Activated CD4-positive, alpha-beta T cell treated with anti-CD3 and anti-CD28 coated beads, Interleukin-2, Interleukin-4, amounts not matched to agents 100 ng/mL and 50 ng/mL, durations not matched to agents 16 hours and 8 hours (primary cell): Measurements from ENCODE around the gene KLHL22.
"Not testable (repeated sequence)": the region's sequence is repeated elsewhere in the genome, so short reads cannot be mapped to it uniquely, and the experiment has no call there.

Experiments used
- DNase-seq: peaks from one replicate; pipeline ENCODE4 v3.0.0-alpha.2; 2020; ENCODE audit warnings: low spot score

KLHL22 gene

DNA sequence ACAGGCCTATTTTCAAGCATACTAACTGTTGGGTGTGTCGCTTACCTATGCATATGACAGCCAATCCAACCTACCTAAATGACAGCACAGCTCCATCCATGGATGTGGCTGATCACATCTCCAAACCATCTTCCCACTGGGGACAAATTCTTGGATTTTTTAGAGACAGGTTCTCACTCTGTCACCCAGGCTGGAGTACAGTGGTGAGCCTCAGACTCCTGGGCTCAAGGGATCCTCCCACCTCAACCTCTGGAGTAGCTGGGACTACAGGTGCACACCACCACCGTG is 76.0 kb downstream of the KLHL22 start:
- DNase-seq = no peak

DNA sequence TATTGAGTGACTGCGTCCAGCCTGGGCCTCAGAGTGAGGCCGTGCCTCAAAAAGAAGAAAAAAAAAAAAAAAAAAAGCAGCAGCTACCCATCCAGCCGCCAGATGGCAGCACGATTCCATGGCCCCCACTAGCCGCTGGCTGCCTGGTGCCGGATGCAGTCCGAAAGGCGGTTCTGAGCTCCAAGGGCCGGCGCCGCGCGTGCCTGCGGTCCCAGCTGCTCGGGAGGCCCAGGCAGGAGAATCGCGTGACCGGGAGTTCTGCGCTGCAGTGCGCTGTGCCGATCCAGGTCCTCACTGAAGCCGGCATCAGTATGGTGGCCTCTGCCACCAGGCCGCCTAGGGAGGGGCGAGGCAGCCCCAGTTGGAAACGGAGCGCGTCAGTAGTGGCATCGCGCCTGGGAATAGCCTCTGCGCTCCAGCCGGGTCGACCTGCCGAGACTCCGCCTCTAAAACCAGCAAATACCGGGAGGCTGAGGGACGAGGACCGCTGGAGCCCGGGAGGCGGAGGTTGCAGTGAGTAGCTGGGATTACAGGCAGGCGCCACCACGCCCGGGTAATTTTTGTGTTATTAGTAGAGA is 77.3 kb downstream of the KLHL22 start:
- DNase-seq = peak; percentile 65

DNA sequence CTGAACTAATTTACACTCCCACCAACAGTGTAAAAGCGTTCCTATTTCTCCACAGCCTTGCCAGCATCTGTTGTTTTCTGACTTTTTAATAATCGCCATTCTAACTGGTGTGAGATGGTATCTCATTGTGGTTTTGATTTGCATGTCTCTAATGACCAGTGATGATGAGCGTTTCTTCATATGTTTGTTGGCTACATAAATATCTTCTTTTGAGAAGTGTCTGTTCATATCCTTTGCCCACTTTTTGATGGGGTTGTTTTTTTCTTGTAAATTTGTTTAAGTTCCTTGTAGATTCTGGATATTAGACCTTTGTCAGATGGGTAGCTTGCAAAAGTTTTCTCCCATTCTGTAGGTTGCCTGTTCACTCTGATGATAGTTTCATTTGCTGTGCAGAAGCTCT is 79.9 kb downstream of the KLHL22 start:
- not testable (repeated sequence) for DNase-seq

DNA sequence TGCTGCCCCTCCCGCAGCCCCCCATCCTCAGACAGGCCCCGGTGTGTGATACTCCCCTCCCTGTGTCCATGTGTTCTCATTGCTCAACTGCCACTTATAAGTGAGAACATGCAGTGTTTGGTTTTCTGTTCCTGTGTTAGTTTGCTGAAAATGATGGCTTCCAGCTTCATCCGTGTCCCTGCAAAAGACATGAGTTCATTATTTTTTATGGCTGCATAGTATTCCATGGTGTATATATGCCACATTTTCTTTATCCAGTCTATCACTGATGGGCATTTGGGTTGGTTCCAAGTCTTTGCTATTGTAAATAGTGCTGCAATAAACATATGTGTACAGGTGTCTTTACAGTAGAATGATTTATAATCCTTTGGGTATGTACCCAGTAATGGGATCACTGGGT is 80.4 kb downstream of the KLHL22 start:
- not testable (repeated sequence) for DNase-seq

DNA sequence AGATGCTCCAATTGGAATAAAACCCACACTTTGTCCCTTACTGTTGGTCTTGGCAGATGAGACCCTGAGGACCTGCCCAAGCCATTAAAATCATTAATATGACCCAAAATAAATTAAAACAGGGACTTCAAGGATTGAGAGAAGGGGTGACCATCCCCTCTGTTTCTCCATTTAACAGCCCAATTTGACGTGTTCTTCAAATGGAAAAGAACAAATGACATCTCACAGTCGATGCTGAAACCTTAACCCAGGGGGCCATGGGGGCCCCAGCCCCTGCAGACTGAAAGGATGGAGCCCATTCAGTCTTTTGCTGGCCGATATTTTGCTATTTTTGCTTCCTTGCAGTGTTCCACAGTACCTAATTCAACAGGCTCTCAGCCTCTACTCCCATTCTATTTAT is 81.1 kb downstream of the KLHL22 start:
- DNase-seq = no peak

DNA sequence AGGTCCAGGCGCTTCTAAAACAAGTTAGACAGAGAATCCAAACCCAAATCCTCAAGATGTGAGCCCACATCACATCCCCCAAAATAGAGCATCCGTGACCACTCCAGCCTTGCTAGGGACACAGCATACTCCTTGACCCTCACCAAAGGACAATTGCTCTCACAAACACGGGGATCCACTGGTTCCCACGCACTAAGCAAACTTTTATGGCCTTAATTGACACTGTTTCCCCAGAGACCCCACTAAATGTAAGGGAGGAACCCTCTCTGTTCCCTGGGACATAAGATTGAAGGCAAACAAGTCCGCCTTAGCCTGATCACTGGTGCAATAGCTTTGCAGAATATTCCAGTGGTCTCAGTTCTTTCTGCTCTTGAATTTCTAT is 81.5 kb downstream of the KLHL22 start:
- no peak for DNase-seq

DNA sequence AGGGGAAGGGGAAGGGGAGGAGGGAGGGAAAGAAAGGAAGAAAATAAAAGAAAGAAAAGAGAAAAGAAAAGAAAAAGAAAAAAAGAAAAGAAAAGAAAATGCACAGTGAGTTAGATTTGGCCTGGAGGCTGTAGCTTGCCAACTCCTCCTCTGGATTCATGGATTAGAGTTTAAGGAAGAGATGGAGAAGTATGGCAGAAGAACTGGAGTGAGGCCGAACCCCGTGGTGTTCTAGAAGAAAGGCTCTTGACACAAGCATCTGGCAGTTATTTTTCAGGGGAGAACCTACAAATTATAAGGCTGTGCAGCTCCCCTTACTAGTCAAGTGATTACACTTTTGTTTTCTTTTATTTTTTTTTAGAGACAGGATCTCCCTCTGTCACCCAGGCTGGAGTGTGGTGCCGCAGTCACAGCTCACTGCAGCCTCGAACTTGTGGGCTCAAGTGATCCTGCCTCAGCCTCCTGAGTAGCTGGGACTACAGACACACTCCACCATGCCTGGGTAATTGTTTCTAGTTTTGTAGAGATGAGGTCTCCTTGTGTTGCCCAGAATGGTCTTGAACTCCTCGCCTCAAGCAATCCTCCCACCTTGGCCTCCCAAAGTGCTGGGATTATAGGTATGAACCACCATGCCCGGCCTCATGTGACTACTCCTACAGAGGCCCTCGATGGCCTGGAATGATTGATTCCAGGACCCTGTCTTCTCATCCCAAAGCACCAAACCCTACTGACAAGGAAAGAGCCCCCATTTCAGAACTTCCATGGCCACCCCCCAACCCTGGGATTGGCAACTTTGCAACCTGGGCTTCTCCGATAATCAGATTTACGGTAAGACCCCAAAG is 82.2 kb downstream of the KLHL22 start:
- no peak for DNase-seq

DNA sequence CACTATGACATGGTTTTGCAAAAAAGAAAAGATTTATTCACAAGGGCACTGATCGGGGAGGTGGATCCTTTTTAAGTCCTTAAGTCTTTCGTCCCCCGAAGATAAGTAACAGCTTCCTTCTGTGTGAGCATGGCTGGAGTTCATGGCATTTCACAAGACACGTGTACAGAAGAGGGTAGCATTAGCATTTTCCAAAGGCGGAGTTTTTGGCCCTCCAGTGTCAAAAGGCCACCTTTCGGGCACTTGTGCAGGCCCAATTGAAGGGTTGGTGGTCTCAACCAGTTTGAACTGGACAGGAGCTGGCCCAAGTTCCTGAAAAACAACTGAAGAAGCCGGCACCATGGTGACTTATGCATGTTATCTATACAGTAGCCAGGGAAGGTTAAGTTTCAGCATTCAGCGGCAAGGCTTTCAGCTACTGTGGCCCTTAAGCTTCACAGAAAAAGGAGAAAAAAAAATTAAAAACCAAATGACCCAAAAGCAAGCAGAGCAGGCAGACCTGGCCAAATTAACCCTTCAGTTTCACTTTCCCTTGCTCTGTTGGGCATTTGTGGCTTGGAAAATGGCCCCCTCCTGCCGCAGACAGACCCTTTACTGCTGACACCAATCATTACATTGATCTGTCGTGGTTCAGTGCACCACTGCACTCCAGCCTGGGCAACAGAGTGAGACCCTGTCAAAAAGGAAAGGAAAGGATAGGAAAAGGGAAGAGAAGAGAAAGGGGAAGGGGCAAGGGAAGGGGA is 83.0 kb downstream of the KLHL22 start:
- DNase-seq = no peak

DNA sequence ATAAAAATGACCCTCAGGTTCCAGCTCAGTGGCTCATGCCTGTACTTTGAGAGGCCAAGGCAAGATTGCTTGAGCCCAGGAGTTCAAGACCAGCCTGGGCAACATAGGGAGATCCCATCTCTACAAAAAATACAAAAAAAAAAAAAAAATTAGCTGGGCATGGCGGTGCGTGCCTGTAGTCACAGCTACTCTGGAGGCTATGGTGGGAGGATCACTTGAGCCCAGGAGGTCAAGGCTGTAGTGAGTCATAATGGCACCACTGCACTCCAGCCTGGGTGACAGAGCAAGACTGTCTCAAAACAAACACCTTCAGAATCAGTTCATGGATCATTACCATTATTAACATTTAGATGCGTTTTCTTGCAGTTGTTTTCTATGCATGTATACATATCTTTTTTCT is 86.2 kb downstream of the KLHL22 start:
- not testable (repeated sequence) for DNase-seq

DNA sequence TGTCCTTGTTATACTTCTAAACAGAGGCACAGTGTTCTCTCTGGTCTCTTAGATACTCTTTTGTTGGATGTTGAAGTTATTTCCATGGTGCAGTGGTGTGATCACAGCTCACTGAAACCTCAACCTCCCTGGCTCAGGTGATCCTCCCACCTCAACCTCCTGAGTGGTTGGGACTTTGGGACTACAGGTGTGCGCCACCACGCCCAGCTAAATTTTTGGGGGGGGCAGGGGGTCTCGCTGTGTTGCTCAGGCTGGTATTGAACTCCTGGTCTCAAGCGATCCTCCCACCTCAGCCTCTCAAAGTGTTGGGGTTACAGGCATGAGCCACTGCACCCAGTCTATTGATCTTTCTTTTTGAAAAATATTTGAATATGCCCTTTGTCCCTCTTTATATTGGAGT is 86.7 kb downstream of the KLHL22 start:
- no peak for DNase-seq

DNA sequence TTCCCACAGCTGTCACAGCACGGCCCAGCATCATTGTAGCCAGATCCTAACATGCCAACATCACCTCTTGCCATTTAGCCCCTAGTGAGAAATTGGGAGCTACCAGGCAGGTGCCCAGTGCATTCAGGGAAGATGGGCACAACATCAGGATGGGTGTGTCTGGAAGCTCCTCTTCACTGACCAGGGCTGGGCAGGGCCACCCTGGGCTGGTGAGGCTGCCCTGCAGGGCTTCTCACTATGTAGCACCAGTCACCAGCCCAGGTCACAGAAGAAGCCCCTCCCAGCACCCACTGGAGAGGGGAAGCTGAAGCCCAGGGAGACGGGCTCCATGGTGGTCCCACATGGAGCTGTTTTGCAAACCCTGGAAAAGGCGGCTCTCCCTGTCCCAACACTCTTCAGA is 87.8 kb downstream of the KLHL22 start:
- DNase-seq = no peak

DNA sequence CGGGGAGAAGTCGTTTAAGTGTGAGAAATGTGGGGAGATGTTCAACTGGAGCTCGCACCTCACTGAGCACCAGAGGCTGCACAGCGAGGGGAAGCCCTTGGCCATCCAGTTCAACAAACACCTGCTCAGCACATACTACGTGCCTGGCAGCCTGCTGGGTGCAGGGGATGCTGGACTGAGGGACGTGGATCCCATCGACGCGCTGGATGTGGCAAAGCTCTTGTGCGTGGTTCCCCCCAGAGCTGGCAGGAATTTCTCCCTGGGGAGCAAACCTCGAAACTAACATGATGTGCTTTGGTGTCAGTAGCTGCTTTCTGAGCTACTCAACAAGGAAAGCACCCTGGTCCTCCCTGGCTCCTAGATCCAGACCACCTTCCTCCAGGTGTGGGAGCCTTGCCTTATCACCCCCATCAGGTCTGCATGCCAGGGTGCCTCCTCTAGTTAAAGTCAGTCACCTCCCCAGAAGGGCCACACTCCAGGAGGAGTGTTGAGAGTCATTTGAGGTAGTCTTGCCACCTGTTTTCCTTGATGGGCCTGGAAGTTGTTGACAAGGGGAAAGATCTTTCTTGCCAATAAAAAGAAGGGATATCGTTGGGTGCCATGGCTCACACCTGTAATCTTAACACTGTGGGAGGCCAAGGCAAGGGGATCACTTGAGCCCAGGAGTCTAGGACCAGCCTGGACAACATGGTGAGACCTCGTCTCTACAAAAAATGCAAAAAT is 88.7 kb downstream of the KLHL22 start:
- no peak for DNase-seq

DNA sequence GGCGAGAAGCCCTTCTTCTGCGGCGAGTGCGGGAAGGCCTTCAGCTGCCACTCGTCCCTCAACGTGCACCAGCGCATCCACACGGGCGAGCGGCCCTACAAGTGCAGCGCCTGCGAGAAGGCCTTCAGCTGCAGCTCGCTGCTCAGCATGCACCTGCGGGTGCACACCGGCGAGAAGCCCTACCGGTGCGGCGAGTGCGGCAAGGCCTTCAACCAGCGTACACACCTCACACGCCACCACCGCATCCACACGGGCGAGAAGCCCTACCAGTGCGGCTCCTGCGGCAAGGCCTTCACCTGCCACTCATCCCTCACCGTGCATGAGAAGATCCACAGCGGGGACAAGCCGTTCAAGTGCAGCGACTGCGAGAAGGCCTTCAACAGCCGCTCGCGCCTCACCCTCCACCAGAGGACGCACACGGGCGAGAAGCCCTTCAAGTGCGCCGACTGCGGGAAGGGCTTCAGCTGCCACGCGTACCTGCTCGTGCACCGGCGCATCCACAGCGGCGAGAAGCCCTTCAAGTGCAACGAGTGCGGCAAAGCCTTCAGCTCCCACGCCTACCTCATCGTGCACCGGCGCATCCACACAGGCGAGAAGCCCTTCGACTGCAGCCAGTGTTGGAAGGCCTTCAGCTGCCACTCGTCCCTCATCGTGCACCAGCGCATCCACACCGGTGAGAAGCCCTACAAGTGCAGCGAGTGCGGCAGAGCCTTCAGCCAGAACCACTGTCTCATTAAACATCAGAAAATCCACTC is 89.5 kb downstream of the KLHL22 start:
- DNase-seq = no peak

DNA sequence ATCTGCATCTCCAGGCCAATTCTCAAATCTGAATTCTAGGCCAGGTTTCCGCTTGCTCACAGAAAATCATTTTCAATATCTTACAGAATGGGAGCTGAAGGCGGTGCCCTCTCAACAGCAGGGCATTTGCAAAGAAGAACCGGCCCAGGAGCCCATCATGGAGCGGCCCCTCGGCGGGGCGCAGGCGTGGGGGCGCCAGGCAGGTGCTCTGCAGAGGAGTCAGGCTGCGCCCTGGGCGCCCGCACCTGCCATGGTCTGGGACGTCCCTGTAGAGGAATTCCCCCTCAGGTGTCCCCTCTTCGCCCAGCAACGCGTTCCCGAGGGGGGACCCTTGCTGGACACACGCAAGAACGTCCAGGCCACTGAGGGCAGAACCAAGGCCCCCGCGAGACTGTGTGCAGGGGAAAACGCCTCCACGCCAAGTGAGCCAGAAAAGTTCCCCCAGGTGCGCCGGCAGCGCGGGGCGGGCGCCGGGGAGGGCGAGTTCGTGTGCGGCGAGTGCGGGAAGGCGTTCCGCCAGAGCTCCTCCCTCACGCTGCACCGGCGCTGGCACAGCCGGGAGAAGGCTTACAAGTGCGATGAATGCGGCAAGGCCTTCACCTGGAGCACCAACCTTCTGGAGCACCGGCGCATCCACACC is 90.2 kb downstream of the KLHL22 start:
- DNase-seq = no peak

DNA sequence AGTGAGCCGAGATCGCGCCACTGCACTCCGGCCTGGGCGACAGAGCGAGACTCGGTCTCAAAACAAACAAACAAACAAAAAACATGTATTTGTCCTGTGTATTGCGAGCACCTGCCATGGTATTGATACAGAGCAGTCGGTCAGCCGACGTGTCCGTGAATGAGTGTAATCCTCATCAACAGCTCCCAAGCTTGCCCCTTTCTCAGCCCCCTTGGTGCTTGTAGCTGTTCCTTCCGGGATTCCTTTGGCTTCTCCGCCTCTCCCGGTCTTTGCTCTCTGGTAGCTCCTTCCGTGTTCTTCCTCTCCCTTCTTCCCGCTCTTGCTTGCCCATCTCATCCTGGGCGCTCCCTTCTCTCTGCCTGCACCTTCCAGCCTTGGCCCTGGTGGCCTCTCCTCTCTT is 90.7 kb downstream of the KLHL22 start:
- no peak for DNase-seq

DNA sequence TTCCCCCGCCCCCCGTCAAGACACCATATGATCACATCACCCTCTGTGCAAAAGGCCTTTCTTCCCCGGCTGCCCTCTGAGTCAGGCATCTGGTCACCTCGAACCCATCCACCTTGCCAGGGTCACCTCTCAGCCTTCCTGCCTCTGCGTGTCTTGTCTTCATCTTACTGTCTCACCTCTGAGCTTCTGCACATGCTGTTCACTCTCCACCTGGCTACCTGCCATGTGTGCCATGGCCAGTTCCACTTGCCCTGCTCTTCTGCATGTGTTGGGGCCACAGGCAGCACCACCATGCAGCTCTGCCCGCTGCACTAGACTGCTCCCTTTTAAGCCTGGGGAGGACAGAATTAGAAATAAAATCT is 91.8 kb downstream of the KLHL22 start:
- DNase-seq = no peak

DNA sequence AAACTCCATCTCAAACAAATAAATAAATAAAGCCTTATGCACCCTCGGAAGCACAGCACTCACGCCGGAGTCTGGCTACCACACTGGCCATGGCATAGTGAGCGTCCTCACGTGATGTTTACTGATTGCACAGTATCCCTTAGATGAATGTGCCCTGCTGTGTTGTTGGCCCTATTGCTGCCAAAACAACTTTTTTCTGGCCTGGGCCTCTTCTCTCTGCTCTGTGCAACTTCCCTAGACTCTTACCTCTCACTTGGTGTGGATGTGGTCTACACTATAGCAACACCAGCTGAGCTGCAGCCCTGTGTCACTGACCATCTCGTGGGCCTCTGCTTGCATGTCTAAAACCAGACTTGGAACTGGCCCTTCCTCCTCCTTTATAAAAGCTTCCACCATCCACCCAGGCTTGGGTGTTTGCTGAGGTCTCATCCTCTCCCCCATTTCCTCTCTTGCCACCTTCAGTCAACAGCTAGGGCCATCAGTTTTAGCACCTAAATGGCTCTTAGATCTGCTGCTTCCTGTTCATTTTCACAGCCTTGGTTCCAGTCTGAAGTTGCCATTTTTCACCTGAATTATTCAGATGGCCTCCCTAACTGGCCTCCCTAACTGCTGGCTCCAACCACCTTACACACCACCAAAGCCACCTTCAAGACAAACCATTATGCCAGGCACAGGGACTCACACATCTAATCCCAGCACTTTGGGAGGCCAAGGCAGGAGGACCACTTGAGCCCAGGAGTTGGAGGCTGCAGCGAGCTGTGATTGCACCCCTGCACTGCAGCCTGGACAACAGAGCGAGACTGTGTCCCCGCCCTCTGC is 92.4 kb downstream of the KLHL22 start:
- no peak for DNase-seq

DNA sequence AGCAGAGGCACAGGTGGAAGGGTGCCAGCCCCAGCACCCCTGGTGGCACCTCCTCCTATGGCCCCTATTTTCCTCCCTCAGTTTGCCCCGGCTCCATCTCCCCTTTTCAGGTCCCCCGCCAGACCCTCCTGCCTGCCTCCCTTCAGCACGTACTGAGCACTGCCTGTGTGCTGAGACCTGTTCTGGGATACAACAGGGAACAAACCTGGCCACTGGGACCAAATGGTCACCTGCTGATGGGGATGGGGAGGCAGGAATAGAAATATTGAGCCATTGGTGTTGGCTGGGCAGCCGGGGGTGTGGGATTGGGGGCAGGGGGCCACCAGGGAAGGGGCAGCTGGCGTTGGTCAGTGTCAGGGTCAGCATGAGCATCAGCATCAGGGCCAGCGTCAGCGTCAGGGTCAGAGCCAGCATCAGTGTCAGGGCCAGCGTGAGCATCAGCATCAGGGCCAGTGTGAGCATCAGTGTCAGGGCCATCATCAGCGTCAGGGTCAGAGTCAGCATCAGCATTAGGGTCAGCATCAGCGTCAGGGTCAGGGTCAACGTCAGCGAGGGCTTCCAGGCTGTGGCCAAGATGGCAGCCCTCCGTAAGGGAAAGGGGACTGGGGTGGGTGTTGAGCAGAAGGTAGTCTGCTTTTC is 94.1 kb downstream of the KLHL22 start:
- DNase-seq = no peak

DNA sequence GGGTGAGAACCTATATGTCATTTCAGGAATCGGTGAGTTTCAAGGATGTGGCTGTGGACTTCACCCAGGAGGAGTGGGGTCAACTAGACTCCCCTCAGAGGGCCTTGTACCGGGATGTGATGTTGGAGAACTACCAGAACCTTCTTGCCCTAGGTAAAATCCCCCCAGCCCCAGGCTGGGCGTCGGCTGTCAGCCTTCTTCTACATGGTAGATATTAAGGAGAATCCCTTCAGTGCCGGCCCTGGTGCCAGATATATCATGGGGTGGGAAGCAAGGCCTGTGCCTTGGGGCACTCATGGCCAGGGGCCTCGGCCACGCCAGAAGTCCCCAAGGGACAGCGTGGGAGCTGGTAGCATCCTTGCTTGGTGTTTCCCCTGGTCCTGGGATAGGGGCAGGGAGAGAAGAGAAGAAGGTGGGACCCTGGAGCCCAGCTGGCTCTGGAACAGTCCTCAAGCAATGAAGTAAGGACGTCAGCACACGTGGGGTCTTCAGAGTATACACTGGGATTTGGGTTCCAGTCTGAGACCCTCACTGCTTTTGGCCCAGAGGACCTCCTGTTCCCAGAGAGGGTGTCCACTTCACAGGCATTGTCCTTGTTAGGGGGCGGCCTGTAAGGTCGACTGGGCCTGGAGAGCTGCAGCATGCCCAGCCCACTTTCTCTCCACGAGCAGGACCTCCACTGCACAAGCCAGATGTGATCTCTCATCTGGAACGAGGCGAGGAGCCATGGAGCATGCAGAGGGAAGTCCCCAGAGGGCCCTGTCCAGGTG is 94.8 kb downstream of the KLHL22 start:
- no peak for DNase-seq
